CD14-positive monocyte (primary cell): ENCODE measurements around the gene PTAR1. TPM values are rescaled to one million over a fixed set of nuclear protein-coding genes. Genes with fewer than 3 reads are reported as not detected.

Experiments
- DNase-seq, 3 donors: peaks; one replicate each; pipeline ENCODE4 v3.0.0-alpha.2; 2011 to 2022
- H2AFZ ChIP-seq: 2 replicates; pipeline ENCODE4 v1.6.0; 2012; ENCODE audit warnings: mild to moderate bottlenecking, low read depth, low read length, inconsistent platforms; ENCODE audit not compliant: insufficient read depth, poor library complexity, severe bottlenecking
- H3K27ac ChIP-seq, 2 donors: 1 replicate in 1 of 2; 2 replicates in 1 of 2; pipeline ENCODE4 v1.5.1; 2012 to 2013; ENCODE audit warnings: low read length in 2 of 2, control low read depth in 1 of 2, inconsistent platforms in 1 of 2, low read depth in 1 of 2, mild to moderate bottlenecking in 1 of 2
- H3K27me3 ChIP-seq, 2 donors: one replicate each; pipeline versions ENCODE4 v1.6.0 to v1.6.1; 2011 to 2013; ENCODE audit warnings: low read length in 2 of 2; ENCODE audit not compliant: control insufficient read depth in 2 of 2, insufficient read depth in 2 of 2
- H3K36me3 ChIP-seq, 2 donors: replicated peaks in 1 of 2; 1 replicate in 1 of 2; 2 replicates in 1 of 2; pipeline versions ENCODE4 v1.5.1 to v1.6.1; 2012 to 2013; ENCODE audit warnings: low read length in 2 of 2, control low read depth in 1 of 2, inconsistent platforms in 1 of 2, mild to moderate bottlenecking in 1 of 2; ENCODE audit not compliant: insufficient read depth in 2 of 2, control insufficient read depth in 1 of 2
- H3K4me1 ChIP-seq, 2 donors: 1 replicate in 1 of 2; 2 replicates in 1 of 2; pipeline versions ENCODE4 v1.5.1 to v1.6.1; 2012 to 2013; ENCODE audit warnings: low read length in 2 of 2, control low read depth in 1 of 2, inconsistent platforms in 1 of 2, mild to moderate bottlenecking in 1 of 2, moderate library complexity in 1 of 2; ENCODE audit not compliant: insufficient read depth in 2 of 2, control insufficient read depth in 1 of 2
- H3K4me2 ChIP-seq: replicated peaks from 2 replicates; pipeline ENCODE3; 2012; ENCODE audit warnings: low read length, moderate library complexity, mild to moderate bottlenecking; ENCODE audit not compliant: poor library complexity, severe bottlenecking; ENCODE audit errors: extremely low read depth
- H3K4me3 ChIP-seq, 3 experiments: fragments of 200-600 bp in 1 of 3; sonication (generic) in 1 of 3; replicated peaks in 1 of 3; 1 replicate in 2 of 3; 2 replicates in 1 of 3; pipeline ENCODE4 v1.5.1; 2011 to 2013; ENCODE audit warnings: low read length in 3 of 3, mild to moderate bottlenecking in 3 of 3, control low read depth in 2 of 3, low read depth in 2 of 3, inconsistent platforms in 1 of 3, moderate library complexity in 1 of 3
- H3K79me2 ChIP-seq: 2 replicates; pipeline ENCODE4 v1.6.0; 2012; ENCODE audit warnings: mild to moderate bottlenecking, control low read depth, inconsistent platforms, low read length, moderate library complexity; ENCODE audit not compliant: insufficient read depth
- H3K9ac ChIP-seq: 2 replicates; pipeline ENCODE4 v1.6.0; 2017; ENCODE audit warnings: low read length, mild to moderate bottlenecking; ENCODE audit not compliant: insufficient read depth, poor library complexity, severe bottlenecking
- H3K9me3 ChIP-seq, 2 donors: replicated peaks in 1 of 2; 1 replicate in 1 of 2; 2 replicates in 1 of 2; pipeline versions ENCODE4 v1.5.1 to v1.6.1; 2012 to 2013; ENCODE audit warnings: low read length in 2 of 2, control low read depth in 1 of 2; ENCODE audit not compliant: control insufficient read depth in 1 of 2, insufficient read depth in 1 of 2
- H4K20me1 ChIP-seq: 2 replicates; pipeline ENCODE4 v1.6.0; 2012; ENCODE audit warnings: mild to moderate bottlenecking, low read length, control low read depth, moderate library complexity; ENCODE audit not compliant: insufficient read depth
- H3K27ac Mint-ChIP-seq, 7 donors: one replicate each; pipeline ENCODE4 v1.8.0; 2020; ENCODE audit warnings: mild to moderate bottlenecking in 7 of 7, mixed read lengths in 7 of 7, moderate library complexity in 6 of 7, inconsistent platforms in 2 of 7
- H3K27me3 Mint-ChIP-seq, 3 donors: one replicate each; pipeline ENCODE4 v1.8.0; 2021 to 2022; ENCODE audit warnings: low read depth in 3 of 3, mild to moderate bottlenecking in 3 of 3, mixed read lengths in 3 of 3, moderate library complexity in 3 of 3, inconsistent platforms in 1 of 3
- H3K36me3 Mint-ChIP-seq, 2 donors: one replicate each; pipeline ENCODE4 v1.8.0; 2020; ENCODE audit warnings: mixed read lengths in 2 of 2, inconsistent platforms in 1 of 2, mild to moderate bottlenecking in 1 of 2
- H3K4me1 Mint-ChIP-seq: one replicate; pipeline ENCODE4 v1.8.0; 2020; ENCODE audit warnings: mild to moderate bottlenecking, mixed read lengths
- H3K4me3 Mint-ChIP-seq, 2 donors: one replicate each; pipeline ENCODE4 v1.8.0; 2020; ENCODE audit warnings: mild to moderate bottlenecking in 2 of 2, mixed read lengths in 2 of 2, moderate library complexity in 1 of 2
- H3K9me3 Mint-ChIP-seq, 7 donors: one replicate each; pipeline ENCODE4 v1.8.0; 2020 to 2022; ENCODE audit warnings: mixed read lengths in 7 of 7, mild to moderate bottlenecking in 6 of 7, moderate library complexity in 6 of 7, inconsistent platforms in 2 of 7
- CTCF ChIP-seq: fragments of 200-600 bp; IDR thresholded peaks from one replicate; pipeline ENCODE4 v1.8.0; 2022; ENCODE audit warnings: antibody characterized with exemption, mild to moderate bottlenecking
- WGBS: methylation state at CpG from one replicate; pipeline ENCODE4 v1.1.5; 2013; ENCODE audit warnings: missing lambda C conversion rate; ENCODE audit not compliant: insufficient coverage; 5-methylcytosine and 5-hydroxymethylcytosine counted together
- intact Hi-C, 2 donors: fragments of 100-400 bp; cut with micrococcal nuclease; formaldehyde crosslinking; loops; one replicate each; pipeline versions ENCODE4 v1.15.0 to v1.15.1; 2023
- polyA plus RNA-seq, 3 donors: library from polyadenylated mRNA; depleted of rRNA in 1 of 3; unstranded in 2 of 3; stranded (reverse) in 1 of 3; fragments of 300-500 nt in 2 of 3; fragments of >200 nt in 1 of 3; fragmentation: Illumina TruSeq in 2 of 3; gene quantifications; 1 replicate in 2 of 3; 2 replicates in 1 of 3; pipeline ENCODE4 v1.2.3, GENCODE V29; 2012 to 2021

The PTAR1 gene
- polyA plus RNA-seq, 3 donors: 12.3 to 24.6 (median 13.4) TPM

- no peak overlapping the region for H3K4me3 ChIP-seq
- peak overlapping the region in 1 of 2 donors; percentile 83 for H3K27ac ChIP-seq
- no peak overlapping the region for H3K4me2 ChIP-seq
- Mint-ChIP-seq H3K27ac (peak overlapping the region in 5 of 7 donors; percentile 61 to 88 (median 83)), H3K4me1 (peaks cover 18% of the 10 kb centered on the region), H3K27me3 (no peaks in the 10 kb centered on the region), H3K36me3 (peaks cover 39 to 54% of the 10 kb centered on the region in 2 donors), H3K4me3 (no peak overlapping the region), H3K9me3 (no peaks in the 10 kb centered on the region)
- H3K79me2 ChIP-seq: peaks cover 46% of the 10 kb centered on the region
- TF ChIP-seq CTCF: no peak
- peak overlapping the region; percentile 52 for H2AFZ ChIP-seq
- no peak overlapping the region for H3K9ac ChIP-seq
- peaks cover 25% of the 10 kb centered on the region for H4K20me1 ChIP-seq
- no peak for DNase-seq
- H3K4me1 ChIP-seq: peaks cover 17 to 23% of the 10 kb centered on the region in 2 donors
- intact Hi-C loops: no loop called here
- peaks cover 12 to 69% of the 10 kb centered on the region in 2 donors for H3K36me3 ChIP-seq
- WGBS: 100% methylated on average over 1 of the region's 4 CpGs
- H3K9me3 ChIP-seq: no peaks in the 10 kb centered on the region
- H3K27me3 ChIP-seq: no peaks in the 10 kb centered on the region
Observed at GRCh38 chr9:69744688-69745380, 15.0 kb downstream of the PTAR1 start.

GRCh38 chr9:69743930-69744329 lies 15.9 kb downstream of the PTAR1 start:
- H3K9me3 ChIP-seq: no peaks in the 10 kb centered on the region
- peaks cover 45 to 55% of the 10 kb centered on the region in 2 donors for H3K36me3 Mint-ChIP-seq
- H3K4me1 Mint-ChIP-seq: peaks cover 18% of the 10 kb centered on the region
- no peaks in the 10 kb centered on the region for H3K27me3 Mint-ChIP-seq
- no peaks in the 10 kb centered on the region for H3K27me3 ChIP-seq
- no peak overlapping the region for H3K4me3 ChIP-seq
- no peak overlapping the region for H3K4me3 Mint-ChIP-seq
- H4K20me1 ChIP-seq: peaks cover 24% of the 10 kb centered on the region
- peaks cover 17 to 23% of the 10 kb centered on the region in 2 donors for H3K4me1 ChIP-seq
- no peak overlapping the region for H3K27ac ChIP-seq
- H3K79me2 ChIP-seq: peaks cover 38% of the 10 kb centered on the region
- no peak overlapping the region for H3K9ac ChIP-seq
- peak overlapping the region in 1 of 7 donors; percentile 68 for H3K27ac Mint-ChIP-seq
- no peak for TF ChIP-seq CTCF
- no peaks in the 10 kb centered on the region for H3K9me3 Mint-ChIP-seq
- WGBS: 95% methylated on average over 3 of the region's 5 CpGs
- H2AFZ ChIP-seq: no peak overlapping the region
- no peak for DNase-seq
- H3K36me3 ChIP-seq: peaks cover 12 to 64% of the 10 kb centered on the region in 2 donors
- intact Hi-C loops: no loop called here
- no peak overlapping the region for H3K4me2 ChIP-seq
